Activated CD8-positive, alpha-beta memory T cell treated with anti-CD3 and anti-CD28 coated beads for 24 hours (primary cell): Measurements from ENCODE around the gene ELOA.
"Not testable (repeated sequence)": the region's sequence is repeated elsewhere in the genome, so short reads cannot be mapped to it uniquely, and the experiment has no call there.

Experiments
- DNase-seq: peaks from one replicate; pipeline ENCODE4 v3.0.0-alpha.2; 2020

ELOA gene

GRCh38 chr1:23743287-23744152 is at the start of gene ELOA:
TSS of gene ELOA (plus strand) at chr1:23743471. CDS start at chr1:23743504, 33 bp downstream.
- peak; percentile 89 for DNase-seq

- DNase-seq, result no peak
Observed at GRCh38 chr1:23693599-23693998, 49.7 kb upstream of the ELOA start.

GRCh38 chr1:23694371-23694770 is 48.9 kb upstream of the ELOA start:
- DNase-seq, result no peak

GRCh38 chr1:23695667-23696066 is 47.6 kb upstream of the ELOA start:
- DNase-seq, result no peak

DNA sequence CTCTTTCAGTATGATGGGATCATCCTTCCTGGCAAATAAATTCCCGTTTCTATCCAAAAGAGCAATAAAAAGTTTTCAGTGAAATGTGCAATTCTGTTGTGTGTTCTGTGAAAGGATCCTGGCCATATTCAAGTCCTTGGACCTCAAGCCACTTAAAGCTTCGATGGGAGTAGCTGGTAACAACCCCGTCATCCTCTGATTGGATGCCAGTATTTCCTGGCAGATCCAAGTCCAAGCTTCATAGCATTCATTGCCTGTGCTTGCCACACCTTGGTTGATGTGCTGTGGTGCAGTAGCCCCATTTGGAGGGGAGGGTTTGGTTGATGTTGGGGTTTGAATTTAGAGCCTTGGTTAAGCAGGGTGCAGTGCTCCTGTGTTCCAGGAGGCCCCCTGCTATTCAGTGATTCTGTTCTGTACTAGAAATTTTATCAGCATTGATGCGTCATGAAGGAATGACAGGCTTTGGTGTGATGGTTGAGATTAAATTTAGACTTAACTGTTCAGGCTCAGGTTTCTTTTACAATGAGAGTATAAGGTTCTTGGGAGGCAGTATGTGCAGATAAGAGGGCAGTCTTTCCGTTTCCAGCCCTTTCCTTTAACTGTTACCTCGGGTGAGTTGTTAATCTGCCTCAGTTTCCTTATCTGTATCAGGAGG is 46.8 kb upstream of the ELOA start:
- no peak for DNase-seq

- no peak for DNase-seq
Observed at GRCh38 chr1:23698466-23698865, 44.8 kb upstream of the ELOA start.

DNA sequence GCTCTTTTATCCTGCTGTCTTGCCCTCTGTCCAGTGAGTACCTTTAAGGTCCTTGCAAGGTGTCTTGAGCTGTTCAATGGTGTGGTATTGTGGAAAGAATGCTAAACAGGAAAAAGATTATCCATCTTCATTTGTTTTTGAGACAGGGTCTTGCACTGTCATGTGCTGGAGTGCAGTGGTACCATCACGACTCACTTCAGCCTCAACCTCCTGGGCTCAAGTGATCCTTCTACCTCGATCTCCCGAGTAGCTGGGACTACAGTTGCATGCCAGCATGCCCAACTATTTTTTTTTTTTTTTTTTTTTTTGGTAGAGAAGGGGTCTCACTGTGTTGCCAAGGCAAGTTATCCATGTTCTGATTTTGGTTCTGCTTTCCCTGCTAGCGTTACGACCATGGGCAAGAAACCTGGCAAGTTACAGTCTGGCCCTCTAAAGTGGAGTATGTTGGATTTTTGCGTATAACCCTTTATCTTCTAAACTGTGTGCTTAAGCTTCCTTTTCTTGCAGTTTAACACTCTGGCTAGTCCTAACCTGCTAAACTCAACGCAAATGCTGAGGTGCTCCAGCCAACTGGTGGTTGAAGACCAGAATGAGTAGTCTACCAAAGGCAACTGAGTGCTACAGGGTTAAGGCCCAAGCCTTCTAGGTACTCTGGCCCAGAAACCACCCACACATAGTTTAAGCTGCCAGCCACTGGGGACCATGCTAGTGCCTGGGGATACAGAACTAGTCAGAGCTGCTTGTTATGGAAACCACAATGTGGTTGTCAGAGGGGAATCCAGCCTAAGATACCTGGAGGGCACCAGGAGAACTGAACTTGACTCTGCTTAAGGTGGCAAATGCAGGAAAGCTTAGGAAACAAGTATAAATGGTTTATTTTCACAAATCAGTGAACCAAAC is 43.7 kb upstream of the ELOA start:
- no peak for DNase-seq

DNA sequence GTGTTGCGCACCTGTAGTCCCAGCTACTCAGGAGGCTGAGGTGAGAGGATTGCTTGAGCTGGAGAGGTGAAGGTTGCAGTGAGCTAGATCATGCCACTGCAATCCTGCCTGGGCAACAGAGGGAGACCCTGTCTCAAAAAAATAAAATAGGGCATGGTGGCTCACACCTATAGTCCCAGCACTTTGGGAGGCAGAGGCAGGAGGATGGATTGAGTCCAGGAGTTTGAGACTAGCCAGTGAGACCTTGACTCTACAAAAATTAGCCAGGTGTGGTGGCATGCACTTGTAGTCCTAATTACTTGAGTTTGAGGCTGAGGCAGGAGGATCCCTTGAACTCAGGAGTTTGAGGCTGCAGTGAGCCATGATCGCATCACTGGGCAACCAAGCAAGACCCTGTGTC is 42.0 kb upstream of the ELOA start:
- DNase-seq, result no peak

GRCh38 chr1:23701996-23702395 is 41.3 kb upstream of the ELOA start:
- DNase-seq, result no peak

- no peak for DNase-seq
Observed at GRCh38 chr1:23704834-23705495, 38.3 kb upstream of the ELOA start.

- no peak for DNase-seq
Observed at GRCh38 chr1:23709229-23709628, 34.0 kb upstream of the ELOA start.

- no peak for DNase-seq
Observed at GRCh38 chr1:23718482-23718881, 24.8 kb upstream of the ELOA start.

- no peak for DNase-seq
Observed at GRCh38 chr1:23719162-23719820, 24.0 kb upstream of the ELOA start.

GRCh38 chr1:23720256-23720995 is 22.8 kb upstream of the ELOA start:
- no peak for DNase-seq

DNA sequence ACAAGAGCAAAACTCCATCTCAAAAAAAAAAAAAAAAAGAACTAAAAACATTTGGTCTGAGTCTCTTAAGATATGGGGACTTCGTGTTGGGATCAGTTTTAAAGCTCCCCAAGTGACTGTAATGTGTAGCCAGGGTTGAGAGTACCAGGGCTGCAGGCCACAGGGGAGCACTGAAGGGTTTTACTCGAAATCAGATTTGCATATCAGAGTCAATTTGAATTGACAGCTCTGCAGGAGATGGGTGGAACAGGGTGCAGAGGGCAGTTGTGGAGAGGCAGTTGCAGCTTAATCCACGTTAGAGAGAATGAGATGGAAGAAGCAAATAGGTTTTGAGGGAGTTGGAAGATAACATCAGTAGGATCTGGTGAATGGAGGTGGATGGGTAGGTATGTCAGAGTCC is 20.6 kb upstream of the ELOA start:
- DNase-seq, result no peak

DNA sequence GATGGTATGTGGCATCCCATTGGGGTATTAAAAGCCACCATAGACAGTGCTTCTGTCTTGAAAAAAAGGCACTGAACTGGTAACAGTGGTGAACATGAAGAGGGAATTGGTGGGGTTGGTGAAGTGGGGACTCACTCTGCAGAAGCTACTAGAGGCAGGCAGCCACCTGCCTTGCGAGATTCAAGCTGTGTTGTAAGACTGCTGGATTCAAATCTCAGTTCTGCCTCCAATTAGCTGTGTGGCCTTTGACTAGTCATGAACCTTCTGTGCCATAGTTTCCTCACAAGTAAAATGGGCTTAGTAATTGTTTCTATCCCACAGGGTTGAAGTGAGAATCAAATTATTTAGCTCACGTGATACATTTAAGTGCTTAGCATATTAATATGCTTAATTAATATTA is 16.6 kb upstream of the ELOA start:
- DNase-seq, result no peak

GRCh38 chr1:23727362-23727811 is 15.9 kb upstream of the ELOA start:
- DNase-seq, result no peak

- DNase-seq, result no peak
Observed at GRCh38 chr1:23732363-23733224, 10.7 kb upstream of the ELOA start.

- not testable (repeated sequence) for DNase-seq
Observed at GRCh38 chr1:23733281-23733680, 10.0 kb upstream of the ELOA start.

- no peak for DNase-seq
Observed at GRCh38 chr1:23736437-23737134, 6.7 kb upstream of the ELOA start.
